Activated gamma-delta T cell treated with anti-CD3 and anti-CD28 coated beads, Interleukin-2, amount 50 U/mL, for 16 hours (primary cell): ENCODE results near the gene BCAR3.

ENCODE experiments used
- DNase-seq: peaks from one replicate; pipeline ENCODE4 v3.0.0-alpha.2; 2020; ENCODE audit warnings: low read depth

The BCAR3 gene

DNA sequence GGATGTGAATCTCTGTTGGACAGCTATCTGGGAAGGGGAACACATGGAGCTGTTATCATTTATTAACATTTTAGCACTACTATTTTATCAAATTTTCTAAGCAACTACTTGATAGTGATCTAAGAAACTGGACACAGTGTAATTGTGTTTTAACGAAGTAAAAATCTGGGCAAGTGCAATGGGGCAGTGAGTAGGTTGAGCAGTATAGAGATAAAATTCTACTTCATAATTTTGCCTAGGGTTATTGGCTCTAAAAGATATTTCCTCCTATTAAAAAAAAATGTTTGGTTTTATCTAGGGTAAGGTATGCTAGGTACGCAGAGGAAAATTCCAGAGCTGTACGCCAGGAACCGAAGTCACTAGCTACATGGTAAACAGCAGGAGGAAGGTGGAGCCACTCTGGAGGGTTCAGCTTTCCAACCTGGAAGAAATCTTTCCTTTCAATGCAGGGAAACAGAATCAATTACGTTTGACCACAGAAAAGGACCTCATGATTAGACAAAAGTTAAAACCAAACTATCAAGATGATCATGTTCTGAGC lies 43.3 kb downstream of the BCAR3 start:
- DNase-seq, result no peak

DNA sequence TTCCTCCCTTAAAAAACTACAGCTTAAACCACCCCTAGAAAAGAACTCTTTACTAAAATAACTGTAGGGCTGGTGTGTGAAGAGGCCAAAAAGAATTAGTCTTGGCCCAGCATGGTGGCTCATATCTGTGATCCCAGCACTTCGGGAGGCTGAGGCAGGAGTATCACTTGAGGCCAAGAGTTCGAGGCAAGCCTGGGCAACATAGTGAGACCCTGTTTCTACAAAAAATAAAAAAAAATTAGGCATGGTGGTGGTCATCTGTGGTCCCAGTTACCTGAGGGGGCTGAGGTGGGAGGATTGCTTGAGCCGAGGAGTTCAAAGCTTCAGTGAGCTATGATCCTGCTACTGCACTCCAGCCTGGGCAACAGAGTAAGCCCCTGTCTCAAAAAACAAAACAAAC lies 44.9 kb downstream of the BCAR3 start:
- no peak for DNase-seq

DNA sequence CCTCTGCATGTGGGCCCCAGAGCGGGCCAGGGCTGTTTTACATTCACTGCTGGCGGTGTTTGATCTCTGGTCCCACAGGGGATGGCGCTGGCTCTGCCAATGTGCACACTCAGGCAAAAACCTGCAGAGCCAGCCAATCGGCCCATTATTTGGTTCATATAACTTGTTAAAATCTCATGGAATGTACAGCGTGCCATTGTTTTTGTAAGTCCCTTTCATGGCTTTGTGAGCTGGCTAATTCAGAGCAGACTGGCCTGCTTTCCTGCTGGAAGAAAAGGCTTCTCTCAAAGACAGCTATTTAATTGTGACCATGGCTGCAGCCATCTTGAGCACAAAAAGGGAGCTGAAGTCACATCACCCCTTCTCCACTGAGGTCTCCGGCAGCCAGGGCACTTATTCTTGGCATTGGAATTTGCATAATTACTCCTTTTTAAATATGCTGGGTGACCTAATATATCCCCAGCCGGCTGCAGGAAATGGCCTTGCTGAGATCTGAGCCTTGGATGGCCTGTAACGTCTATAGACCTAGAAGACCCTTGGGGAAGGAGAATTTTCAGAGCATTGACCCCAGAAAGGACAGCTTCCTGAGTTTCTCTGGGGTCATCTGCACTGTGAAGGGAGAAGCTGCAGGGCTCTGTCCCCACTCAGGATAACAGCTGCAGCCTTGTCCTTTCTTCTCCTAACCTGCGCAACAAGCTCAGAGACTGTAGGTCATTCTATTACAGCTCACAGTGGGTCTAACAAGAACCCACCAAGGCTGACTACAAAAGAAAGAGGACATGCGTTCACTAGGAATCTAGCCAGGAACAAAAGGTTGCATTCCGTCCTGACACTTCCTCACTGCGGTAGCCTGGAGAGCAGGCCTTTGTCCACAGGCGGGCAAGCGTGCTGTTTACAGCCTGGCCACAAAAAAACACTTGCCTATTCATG lies 45.8 kb downstream of the BCAR3 start:
- no peak for DNase-seq

DNA sequence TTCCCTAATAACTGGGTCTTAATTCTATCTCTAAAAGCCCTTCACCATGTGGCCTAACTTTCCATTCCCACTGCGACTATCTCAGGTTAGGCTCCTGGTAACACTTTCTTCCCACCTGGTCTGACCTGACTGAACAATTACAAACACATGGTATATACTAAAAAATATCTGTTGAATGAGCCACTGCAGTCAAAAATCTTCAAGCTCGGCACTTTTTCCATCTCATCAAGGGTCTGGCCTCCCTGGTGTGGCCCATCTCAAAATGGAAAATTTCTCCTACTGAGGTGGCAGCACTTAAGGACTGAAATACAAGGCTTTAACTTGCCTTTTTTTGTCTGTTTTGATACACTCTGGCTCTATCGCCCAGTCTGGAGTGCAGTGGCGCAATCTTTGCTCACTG lies 48.3 kb downstream of the BCAR3 start:
- DNase-seq, result no peak

DNA sequence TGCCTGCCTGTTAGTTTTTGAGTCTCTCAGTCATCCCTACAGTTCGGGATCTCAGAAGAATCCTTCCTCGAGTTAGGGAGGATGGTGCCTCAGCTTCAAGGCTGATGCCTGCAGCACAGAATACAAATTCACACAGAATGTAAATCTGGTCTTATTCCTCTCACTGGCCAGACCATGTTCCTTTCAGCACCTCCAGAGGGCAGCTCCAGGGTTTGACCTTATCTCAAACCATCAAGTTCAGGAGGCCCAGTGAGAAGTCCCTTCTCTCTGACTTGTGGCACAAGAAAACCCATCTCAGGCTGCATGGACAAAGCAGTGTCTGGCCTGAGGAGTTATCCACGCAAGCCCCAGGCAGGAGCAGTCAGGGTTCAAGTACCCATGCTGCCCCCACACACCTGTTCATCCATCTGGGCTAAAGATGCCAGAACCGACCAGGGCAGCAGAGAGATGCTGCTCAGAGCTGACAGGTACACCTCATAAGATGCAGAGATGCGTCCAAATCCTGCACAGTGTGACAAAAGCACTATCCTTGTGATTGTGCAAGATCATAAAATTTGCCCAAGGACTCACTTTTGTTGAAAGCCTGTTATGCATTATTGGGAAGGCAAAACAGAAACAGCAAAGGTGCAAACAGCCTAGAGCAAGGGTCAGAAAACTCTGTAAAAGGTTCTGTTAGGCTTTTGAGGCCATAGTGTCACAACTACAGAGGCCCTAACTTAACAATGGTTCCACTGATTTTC lies 49.8 kb downstream of the BCAR3 start:
- DNase-seq, result no peak

DNA sequence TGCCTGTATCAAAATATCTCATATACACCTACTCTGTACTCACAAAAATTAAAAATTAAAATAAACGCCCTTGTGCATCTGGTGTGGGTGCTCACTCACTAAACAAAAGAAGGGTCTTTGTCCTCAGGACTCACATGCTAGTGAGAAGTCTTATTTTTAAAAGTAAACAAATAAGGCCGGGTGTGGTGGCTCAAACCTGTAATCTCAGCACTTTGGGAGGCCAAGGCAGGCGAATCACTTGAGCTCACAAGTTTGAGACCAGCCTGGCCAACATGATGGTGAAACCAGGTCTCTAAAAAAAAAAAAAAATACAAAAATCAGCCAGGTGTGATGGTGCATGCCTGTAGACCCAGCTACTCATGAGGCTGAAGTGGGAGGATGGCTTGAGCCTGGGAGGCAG lies 51.5 kb downstream of the BCAR3 start:
- no peak for DNase-seq

DNA sequence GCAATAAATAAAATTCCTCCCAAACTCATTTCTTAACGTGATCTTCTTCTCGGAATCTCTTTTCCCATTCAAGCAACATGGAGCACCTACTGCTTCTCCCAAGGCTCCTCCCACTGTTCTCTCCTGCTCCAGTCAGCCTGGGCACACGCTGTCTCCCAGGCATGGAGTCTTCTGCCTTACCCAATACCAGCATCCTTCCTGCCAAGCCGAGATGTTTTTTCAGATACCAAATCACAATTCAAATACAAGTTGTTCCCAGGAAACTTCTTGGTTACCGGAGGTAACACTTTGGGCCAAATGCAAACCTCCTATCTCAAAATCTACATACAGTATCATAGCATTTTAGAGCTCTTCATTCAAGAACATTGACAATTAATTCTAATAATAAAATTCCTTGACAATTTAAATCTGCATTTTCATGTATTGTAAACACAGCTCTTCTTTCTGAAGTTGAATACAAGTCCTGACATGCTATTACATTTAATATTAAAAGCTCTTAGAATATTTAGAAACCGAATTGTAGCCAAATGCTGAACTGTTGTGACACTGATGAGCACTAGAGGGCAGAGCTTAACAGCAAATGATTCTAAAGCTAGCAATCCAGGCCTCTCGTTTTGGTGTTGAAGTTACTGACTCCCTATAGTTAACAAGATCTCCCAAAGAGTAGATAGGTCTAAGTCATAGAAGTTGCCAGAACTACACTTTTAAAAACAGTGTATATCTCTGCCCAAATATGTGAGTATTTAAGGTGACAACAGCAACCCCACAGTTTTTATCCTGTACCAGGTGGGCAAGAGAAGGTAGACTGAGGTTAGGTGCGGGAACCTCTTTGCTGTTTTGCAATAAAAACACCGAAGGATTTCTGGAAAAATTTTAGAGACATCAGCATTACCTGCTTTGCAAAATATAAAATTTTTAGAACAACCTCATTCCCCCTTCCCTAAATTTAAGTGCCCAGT lies 52.3 kb downstream of the BCAR3 start:
- peak; percentile 23 for DNase-seq

DNA sequence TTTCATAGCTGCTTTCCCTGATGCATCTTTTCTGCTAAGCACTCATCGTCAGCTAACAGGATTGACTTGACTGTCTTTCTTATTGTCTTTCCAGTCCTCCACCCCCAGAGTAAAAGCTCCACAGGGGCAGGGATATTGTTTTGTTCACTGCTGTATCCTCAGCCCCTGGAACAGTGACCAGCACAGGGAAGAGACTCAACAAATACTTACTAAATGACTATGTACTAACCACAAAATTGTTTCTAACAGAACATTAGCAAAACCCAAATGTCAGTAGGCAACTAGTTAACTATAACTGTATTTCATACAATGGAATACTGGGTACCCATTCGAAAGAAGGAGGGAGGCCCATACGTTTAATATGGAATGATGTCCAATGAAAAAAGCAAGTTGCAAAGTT lies 53.0 kb downstream of the BCAR3 start:
- DNase-seq, result no peak

DNA sequence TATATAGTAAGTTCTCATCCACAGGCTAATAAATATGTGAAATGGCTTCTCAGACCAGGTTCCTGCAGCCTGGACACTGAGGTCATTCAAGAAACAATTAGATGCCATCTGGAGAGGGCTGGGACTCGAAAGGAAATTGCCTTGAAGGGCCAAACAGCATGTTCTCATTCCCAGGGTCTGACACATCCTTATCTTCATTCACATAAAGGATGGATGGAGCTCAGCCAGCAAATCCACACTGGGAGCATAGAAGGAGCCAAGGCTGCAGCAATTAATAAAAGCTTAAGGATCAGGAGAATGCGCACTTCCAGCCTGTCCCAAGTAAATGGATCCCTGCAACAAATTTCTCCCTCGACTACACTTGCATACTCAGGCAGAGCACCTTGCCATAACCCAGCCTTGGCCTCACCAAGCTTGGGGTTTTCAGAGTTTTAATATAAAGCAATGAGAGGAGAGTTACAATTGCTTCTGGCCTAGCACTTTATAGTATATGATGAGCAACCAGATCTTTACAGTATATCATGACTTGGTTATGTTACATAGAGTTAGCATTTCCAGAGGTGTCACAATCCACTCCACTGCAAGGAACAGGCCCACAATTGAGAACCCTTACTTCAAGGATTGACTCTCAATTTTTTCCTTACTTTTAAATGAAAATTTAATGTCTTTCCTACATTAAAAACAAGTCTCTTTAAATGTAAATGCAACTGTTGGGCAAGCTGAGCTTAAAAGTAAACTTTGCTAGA lies 55.9 kb downstream of the BCAR3 start:
- no peak for DNase-seq

DNA sequence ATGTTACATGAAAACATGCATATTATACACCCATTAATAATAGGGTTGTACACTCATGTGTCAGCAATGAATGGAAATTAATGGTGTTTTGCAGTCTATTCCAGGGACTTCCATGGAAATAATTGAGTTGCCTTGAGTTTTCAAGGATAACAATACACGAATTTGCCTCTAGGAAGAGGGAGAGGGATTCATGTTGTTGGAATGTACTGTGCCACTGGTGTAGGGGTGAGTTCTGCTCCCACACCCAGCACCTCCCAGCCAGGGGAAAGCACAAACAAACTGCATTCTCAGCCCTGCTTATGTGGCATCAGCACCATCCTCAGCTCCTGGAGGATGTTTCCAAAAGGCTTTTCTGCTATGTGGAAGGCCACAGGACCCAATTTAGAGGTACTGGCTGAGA lies 57.8 kb downstream of the BCAR3 start:
- DNase-seq, result no peak

DNA sequence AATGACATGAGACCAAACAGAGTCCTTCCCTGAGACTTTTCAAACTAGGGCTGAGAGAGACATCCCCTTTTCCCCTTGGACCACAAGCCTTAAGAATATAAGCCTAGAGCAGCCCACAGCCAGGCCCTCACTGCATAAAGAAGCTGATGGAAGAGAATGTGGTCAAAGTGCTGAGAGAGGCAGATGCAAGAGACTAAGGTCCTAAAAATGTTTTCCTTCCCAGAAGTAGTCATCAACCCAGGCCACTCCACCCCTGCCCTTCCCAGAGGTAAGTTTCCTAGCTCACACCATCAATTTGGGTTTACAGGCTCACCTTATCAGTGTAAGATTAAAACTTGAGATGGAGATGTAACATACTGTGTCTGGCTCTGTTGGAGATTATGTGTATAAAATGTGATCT lies 58.2 kb downstream of the BCAR3 start:
- DNase-seq, result no peak

DNA sequence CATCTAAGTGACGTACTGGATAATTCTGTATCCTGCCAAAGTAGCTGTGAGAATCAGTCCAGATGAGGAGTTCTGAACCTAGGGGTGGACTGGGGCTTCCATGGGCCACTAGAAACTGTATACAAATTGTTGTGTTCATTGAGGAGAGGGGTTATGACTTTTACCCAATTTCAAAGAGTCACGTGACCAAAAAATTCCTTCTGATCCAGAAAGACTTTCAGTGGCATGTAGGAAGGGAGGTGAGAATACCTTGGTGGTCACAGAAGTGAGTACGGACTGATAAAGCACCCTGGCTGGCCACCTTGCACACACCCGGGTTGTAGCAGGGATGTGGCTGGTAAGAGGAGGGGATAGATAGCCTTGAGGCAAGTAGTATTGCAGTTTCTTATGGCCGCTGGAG lies 60.4 kb downstream of the BCAR3 start:
- DNase-seq, result no peak

DNA sequence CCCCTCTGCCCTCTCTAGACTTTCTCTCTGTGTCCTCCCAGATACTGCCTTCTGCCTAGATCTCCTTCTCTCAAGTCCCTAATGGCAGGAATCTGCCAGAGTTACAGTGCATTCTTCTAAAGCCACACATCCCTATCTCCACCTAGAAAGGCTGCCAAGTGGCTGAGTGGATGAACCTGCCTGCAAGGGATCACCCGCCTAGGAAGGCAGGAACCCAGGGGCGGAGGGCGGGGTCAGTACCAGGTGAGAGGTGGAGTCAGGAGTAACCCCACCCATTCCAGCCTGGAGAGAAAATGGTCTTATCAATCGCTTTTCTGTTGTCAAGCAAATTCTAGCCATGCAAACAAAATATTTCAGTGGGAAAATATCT lies 60.8 kb downstream of the BCAR3 start:
- no peak for DNase-seq

DNA sequence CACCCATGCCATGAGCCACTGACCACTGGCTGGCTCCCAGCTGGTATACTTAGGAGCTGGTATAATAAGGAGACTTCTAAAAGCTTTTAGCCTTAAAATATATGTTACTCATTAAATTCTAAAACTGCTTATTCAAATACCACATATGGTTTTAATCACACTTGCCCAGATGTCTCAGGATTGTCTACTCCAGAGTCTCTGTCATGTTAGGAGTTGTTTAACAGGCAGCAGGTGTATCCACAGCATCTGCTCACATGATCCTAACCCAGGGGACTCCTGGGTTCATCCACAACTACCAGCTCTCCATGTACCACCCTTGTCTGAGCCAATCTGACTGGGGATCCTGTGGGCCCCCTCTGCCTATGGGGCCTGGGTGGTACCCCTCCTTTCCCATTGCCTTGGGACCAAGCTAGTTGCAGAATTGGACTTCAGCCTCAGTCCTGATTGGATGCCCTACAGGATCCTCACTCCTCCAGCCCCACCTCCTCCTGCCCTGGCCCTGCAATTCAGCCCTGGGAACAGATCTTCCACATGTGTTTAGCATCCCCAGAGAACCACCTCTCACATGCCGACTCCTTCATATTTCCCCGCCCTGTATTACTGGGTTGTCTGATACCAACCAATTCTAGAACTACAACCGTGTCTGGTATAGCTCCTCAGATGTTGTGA lies 61.3 kb downstream of the BCAR3 start:
- DNase-seq, result no peak

DNA sequence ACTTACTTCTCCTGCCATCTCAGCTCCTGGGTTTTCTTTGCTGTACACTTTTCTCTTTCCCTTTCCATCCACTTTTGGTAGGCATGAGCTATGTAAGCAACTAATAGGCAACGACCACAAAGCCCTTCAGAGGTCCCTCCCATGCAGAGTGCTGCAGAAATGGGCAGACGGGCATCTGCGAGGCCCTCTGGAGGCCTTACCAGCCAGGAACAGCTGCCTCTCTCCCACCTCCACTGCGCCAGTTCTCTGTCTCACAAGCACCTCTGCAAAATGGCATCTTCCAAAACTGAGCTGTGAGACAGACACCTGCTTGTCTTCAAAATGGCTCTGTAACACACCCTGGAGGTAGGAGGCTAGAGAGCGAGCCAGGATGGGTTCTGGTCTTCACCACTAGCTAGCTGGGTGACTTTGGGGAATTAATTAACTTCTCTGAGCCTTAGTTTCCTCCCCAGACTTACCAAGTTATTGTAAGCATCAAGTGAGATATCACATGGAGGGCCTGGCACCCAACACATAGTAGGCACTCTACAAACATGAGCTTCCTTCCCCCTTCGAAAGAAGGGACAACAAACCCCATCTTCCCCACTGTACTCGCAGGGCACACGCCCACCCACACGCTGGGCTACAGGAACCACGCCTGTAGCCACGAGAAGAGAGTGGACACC lies 62.0 kb downstream of the BCAR3 start:
- DNase-seq, result no peak

DNA sequence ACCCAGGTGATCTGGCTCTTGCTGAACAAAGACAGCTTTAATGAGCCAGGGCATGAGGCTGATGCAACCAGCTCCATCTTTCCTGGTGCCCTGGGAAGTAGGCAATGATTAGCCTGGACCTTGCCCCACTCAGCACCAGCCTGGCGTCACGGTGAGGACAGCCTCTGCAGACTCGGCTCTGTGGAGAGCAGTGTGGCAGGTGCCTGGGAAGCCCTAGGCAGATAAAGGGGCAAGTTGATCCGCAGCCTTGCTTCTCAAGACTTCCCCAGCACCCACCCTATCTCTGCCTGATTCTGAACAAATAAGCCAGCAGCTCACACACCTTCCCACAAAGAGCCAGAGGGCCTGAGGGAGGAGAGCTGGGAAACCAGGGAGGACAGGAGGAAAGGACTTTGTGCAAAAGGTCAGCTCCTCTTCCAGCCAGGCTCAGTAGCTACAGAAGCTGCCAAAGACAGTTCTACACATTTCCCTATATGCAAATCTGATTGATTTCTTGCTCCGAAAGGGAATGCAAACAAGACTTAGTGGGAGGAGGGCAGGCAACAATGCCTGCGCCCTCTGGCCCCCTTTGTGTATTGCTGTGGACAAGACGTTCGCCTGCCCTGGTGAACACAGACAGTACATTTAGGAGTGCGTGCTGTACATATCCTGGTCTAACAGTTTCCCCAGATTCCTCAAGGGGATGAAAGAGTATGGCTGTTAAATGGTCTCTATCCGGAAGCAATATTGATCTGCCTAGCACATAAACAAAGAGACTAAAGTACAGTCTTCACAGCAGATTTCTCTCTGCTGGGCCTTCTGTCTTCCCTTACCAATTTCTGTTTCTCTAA lies 63.8 kb downstream of the BCAR3 start:
- no peak for DNase-seq

DNA sequence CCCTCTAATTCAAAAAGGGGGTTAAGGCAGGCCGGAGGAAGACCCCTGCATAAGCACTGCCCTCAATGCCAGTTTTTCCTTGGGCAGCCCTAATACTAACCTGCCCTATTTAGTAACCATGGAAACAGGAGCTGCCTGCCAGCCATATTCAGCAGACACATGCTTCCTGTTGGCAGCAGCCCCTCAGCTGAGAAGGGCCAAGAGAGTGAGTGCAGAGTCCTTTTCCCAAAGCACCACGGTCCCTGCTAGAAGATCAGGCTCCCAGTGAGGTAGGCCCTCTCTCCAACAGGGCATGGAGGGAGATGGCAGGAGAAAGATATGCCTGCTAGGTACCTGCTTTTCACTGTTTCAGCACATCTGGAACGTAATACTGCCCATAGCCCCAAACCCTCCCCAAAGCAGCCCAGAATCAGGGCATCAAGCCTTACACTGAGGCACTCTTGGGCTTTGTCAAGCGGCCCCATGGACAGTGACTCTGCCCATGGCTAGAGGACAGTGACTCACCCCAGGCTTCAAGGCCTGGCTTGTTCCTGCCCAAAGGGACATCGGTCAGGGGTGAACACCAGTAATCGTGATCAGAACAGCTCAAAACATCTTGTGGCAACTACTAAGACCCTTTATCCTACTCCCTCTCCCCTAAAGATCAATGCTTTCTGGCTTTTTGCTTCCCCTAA lies 64.5 kb downstream of the BCAR3 start:
- no peak for DNase-seq

DNA sequence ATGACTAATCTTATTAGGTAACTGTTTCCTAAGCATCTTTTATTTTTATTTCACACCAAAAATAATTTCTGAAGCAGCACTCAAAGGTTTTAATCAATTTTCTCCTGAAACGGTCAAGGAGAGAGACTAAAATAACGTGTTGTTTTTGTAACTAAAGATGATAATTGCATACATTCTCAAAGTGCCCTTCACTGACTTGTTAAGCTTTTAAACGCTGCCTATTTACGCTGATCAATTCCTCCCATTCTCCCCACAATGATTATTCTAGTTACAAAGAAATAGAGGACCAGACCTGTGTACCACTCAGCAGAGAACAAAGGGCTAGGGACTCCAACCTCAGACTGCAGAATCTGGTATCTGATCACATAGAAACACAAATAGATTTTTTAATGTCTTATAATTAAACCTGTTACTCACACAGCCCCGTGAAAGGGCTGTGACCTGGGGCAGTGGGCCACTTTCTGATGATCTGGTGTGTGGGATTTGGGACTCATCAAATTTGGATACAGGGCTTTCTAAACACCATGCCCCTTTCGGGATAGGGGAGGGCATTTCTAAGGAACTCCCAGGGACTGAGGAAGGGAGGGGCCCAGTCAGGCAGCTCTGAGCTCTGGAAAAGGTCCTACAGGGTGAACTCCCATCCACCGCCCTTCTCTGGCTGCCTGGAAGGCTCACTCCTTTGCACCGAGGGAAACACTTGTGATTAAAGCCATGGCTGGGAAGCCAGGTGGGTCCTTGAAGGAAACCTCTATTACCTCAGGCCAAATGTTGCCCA lies 65.2 kb downstream of the BCAR3 start:
- no peak for DNase-seq
